Neural progenitor cell (in vitro differentiated cells): Measurements from ENCODE around the gene LRRTM4. TPM values are rescaled to one million over a fixed set of nuclear protein-coding genes. Genes with fewer than 3 reads are reported as not detected.

Experiments used
- DNase-seq: peaks from one replicate; pipeline ENCODE4 v3.0.0-alpha.2; 2016; ENCODE audit warnings: low spot score
- H2AFZ ChIP-seq: fragments of 200-600 bp; sonication (generic); replicated peaks from 2 replicates; pipeline ENCODE4 v1.6.1; 2016; ENCODE audit warnings: antibody characterized with exemption
- H3F3A ChIP-seq: fragments of 200-600 bp; sonication (generic); 2 replicates; pipeline ENCODE4 v1.6.1; 2016; ENCODE audit warnings: antibody characterized with exemption, low read depth
- H3K27ac ChIP-seq: fragments of 200-600 bp; sonication (generic); 2 replicates; pipeline ENCODE4 v1.5.1; 2016; ENCODE audit warnings: mild to moderate bottlenecking
- H3K27me3 ChIP-seq: fragments of 200-600 bp; sonication (generic); 2 replicates; pipeline ENCODE4 v1.6.1; 2016; ENCODE audit warnings: mild to moderate bottlenecking, moderate library complexity
- H3K36me3 ChIP-seq: fragments of 200-600 bp; sonication (generic); 2 replicates; pipeline ENCODE4 v1.5.1; 2016
- H3K4me1 ChIP-seq: fragments of 200-600 bp; sonication (generic); 2 replicates; pipeline ENCODE4 v1.6.1; 2016; ENCODE audit warnings: mixed run types
- H3K4me2 ChIP-seq: fragments of 200-600 bp; sonication (generic); 2 replicates; pipeline ENCODE4 v1.6.1; 2016
- H3K4me3 ChIP-seq: fragments of 200-600 bp; sonication (generic); 2 replicates; pipeline ENCODE4 v1.5.1; 2016
- H3K79me2 ChIP-seq: fragments of 200-600 bp; sonication (generic); 2 replicates; pipeline ENCODE4 v1.6.1; 2016; ENCODE audit warnings: low read depth
- H3K9ac ChIP-seq: fragments of 200-600 bp; sonication (generic); 2 replicates; pipeline ENCODE4 v1.6.1; 2016
- H3K9me3 ChIP-seq: fragments of 200-600 bp; sonication (generic); 2 replicates; pipeline ENCODE4 v1.5.1; 2016; ENCODE audit warnings: low read depth
- H4K20me1 ChIP-seq: fragments of 200-600 bp; sonication (generic); 2 replicates; pipeline ENCODE4 v1.6.1; 2016; ENCODE audit warnings: low read depth
- H3K27ac Mint-ChIP-seq: 3 replicates; pipeline ENCODE4 v1.8.0; 2021; ENCODE audit warnings: mixed read lengths
- H3K27me3 Mint-ChIP-seq: 2 replicates; pipeline ENCODE4 v1.8.0; 2022; ENCODE audit warnings: low read depth, mild to moderate bottlenecking, inconsistent platforms, moderate library complexity, mixed read lengths; ENCODE audit not compliant: insufficient read depth
- H3K36me3 Mint-ChIP-seq: 3 replicates; pipeline ENCODE4 v1.8.0; 2021; ENCODE audit warnings: mixed read lengths
- H3K4me1 Mint-ChIP-seq: 3 replicates; pipeline ENCODE4 v1.8.0; 2021; ENCODE audit warnings: mixed read lengths
- H3K4me3 Mint-ChIP-seq: 3 replicates; pipeline ENCODE4 v1.8.0; 2021; ENCODE audit warnings: mild to moderate bottlenecking, moderate library complexity, mixed read lengths
- H3K9me3 Mint-ChIP-seq: 3 replicates; pipeline ENCODE4 v1.8.0; 2020; ENCODE audit warnings: mixed read lengths
- EZH2 ChIP-seq: fragments of 200-600 bp; sonication (generic); IDR thresholded peaks from 2 replicates; pipeline ENCODE4 v1.6.1; 2017; ENCODE audit warnings: antibody characterized with exemption, mild to moderate bottlenecking, moderate library complexity
- EZH2phosphoT487 ChIP-seq: fragments of 200-600 bp; sonication (generic); IDR thresholded peaks from 2 replicates; pipeline ENCODE4 v1.6.1; 2017; ENCODE audit warnings: antibody characterized with exemption
- total RNA-seq: library from RNA; depleted of rRNA; stranded (reverse); fragments of >200 nt; gene quantifications from 2 replicates; pipeline ENCODE4 v1.2.3, GENCODE V29; 2015; ENCODE audit warnings: low replicate concordance
- TF ChIP-seq, protein P1 (sequence below): fragments of 200-600 bp; sonication (generic); IDR thresholded peaks from 2 replicates; pipeline ENCODE4 v1.5.1; 2017; ENCODE audit warnings: antibody characterized with exemption, mild to moderate bottlenecking

Gene LRRTM4
- total RNA-seq, 1 donor from 2014 or later = 20.4 TPM

DNA sequence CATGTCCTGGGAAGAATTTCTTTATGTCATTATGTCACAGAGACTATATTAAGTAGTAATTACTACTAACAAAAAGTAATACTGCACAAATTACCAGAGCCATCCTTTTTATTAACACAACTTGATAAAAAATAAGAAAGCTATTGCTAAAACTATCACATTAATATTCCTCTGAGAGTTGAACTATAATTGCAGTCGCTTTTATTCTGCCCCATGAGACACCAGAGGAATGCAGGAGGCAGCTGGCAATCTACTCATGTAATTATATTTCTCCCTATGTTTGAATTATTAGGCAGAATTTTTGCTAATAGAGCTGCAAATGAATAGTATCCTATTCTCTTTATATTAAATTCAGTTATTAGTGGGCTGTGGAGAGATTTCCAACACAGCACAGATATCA, 220.7 kb downstream of the LRRTM4 start:
- Histone ChIP-seq H3K9me3 (no peaks in the 10 kb centered on the region), H3K36me3 (no peaks in the 10 kb centered on the region), H3K27me3 (no peaks in the 10 kb centered on the region), H3K79me2 (no peaks in the 10 kb centered on the region), H3K4me1 (peaks cover 13% of the 10 kb centered on the region), H3K4me2 (no peak overlapping the region), H3K9ac (no peak overlapping the region), H3F3A (peaks cover 13% of the 10 kb centered on the region), H2AFZ (no peak overlapping the region), H3K4me3 (no peak overlapping the region), H4K20me1 (no peaks in the 10 kb centered on the region), H3K27ac (no peak overlapping the region)
- TF ChIP-seq EZH2 (no peak), EZH2phosphoT487 (no peak)
- TF ChIP-seq, protein P1, sequence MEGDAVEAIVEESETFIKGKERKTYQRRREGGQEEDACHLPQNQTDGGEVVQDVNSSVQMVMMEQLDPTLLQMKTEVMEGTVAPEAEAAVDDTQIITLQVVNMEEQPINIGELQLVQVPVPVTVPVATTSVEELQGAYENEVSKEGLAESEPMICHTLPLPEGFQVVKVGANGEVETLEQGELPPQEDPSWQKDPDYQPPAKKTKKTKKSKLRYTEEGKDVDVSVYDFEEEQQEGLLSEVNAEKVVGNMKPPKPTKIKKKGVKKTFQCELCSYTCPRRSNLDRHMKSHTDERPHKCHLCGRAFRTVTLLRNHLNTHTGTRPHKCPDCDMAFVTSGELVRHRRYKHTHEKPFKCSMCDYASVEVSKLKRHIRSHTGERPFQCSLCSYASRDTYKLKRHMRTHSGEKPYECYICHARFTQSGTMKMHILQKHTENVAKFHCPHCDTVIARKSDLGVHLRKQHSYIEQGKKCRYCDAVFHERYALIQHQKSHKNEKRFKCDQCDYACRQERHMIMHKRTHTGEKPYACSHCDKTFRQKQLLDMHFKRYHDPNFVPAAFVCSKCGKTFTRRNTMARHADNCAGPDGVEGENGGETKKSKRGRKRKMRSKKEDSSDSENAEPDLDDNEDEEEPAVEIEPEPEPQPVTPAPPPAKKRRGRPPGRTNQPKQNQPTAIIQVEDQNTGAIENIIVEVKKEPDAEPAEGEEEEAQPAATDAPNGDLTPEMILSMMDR = no peak
- Mint-ChIP-seq H3K27ac (no peak overlapping the region), H3K27me3 (no peaks in the 10 kb centered on the region), H3K4me1 (no peaks in the 10 kb centered on the region), H3K9me3 (no peaks in the 10 kb centered on the region), H3K4me3 (no peak overlapping the region), H3K36me3 (no peaks in the 10 kb centered on the region)
- DNase-seq = no peak

DNA sequence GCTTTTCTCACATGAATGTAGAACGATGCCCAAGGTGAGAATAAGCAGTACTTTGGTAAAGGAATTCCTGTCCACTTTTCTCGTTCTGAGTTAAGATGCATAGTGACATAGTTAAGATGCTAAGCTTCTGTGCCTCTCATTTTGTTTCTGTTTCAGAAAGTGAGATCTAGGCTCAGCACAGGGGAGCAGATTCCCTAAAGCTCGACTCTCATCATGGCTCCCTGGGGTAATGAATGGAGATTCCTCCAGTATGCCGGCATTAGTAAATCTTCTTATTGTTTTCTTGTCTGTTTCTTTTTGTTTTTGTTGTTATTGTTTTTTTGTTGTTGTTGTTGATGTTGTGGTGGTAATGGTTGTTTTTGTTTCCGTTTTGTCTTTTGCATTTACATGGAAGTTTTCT, 225.4 kb downstream of the LRRTM4 start:
- H3K4me3 ChIP-seq = no peak overlapping the region
- no peak overlapping the region for H3K4me3 Mint-ChIP-seq
- no peaks in the 10 kb centered on the region for H3K4me1 Mint-ChIP-seq
- peaks cover 14% of the 10 kb centered on the region for H3F3A ChIP-seq
- H2AFZ ChIP-seq = peak overlapping the region; percentile 52
- DNase-seq = peak; percentile 52
- peaks cover 14% of the 10 kb centered on the region for H3K4me1 ChIP-seq
- no peaks in the 10 kb centered on the region for H3K27me3 Mint-ChIP-seq
- no peaks in the 10 kb centered on the region for H3K9me3 Mint-ChIP-seq
- H3K4me2 ChIP-seq = peak overlapping the region; percentile 9
- no peaks in the 10 kb centered on the region for H3K9me3 ChIP-seq
- no peaks in the 10 kb centered on the region for H4K20me1 ChIP-seq
- H3K27ac ChIP-seq = peak overlapping the region; percentile 86
- H3K27me3 ChIP-seq = no peaks in the 10 kb centered on the region
- TF ChIP-seq EZH2phosphoT487 (no peak), EZH2 (no peak)
- TF ChIP-seq, protein P1 = no peak
- H3K36me3 Mint-ChIP-seq = no peaks in the 10 kb centered on the region
- H3K79me2 ChIP-seq = no peaks in the 10 kb centered on the region
- H3K27ac Mint-ChIP-seq = no peak overlapping the region
- no peaks in the 10 kb centered on the region for H3K36me3 ChIP-seq
- no peak overlapping the region for H3K9ac ChIP-seq

DNA sequence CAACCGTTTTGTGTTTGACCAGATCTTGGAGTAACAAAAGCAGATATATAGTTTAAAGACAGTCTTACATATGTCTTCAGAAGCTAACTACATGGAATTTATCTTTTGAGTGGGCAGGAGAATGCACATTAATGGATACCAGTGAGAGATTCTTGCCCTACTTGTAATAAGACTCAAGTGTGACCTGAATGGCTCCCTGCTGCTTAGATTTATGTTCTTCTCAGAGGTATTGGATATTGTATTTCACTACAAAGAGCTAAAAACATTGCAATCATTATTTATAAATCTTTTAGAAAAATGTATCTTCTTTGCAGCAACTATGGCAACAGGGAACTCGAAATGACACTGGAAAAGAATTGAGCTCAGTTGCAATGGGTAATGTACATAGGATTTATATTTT, 227.7 kb downstream of the LRRTM4 start:
- H3K9ac ChIP-seq = no peak overlapping the region
- H3K9me3 ChIP-seq = no peaks in the 10 kb centered on the region
- Mint-ChIP-seq H3K4me3 (no peak overlapping the region), H3K27me3 (no peaks in the 10 kb centered on the region), H3K36me3 (no peaks in the 10 kb centered on the region), H3K4me1 (no peaks in the 10 kb centered on the region), H3K9me3 (no peaks in the 10 kb centered on the region), H3K27ac (no peak overlapping the region)
- TF ChIP-seq EZH2phosphoT487 = no peak
- TF ChIP-seq, protein P1 = no peak
- no peak for TF ChIP-seq EZH2
- no peaks in the 10 kb centered on the region for H3K27me3 ChIP-seq
- no peak overlapping the region for H3K4me3 ChIP-seq
- peaks cover 14% of the 10 kb centered on the region for H3F3A ChIP-seq
- no peak for DNase-seq
- no peaks in the 10 kb centered on the region for H4K20me1 ChIP-seq
- no peak overlapping the region for H3K4me2 ChIP-seq
- H3K36me3 ChIP-seq = no peaks in the 10 kb centered on the region
- H2AFZ ChIP-seq = no peak overlapping the region
- H3K79me2 ChIP-seq = no peaks in the 10 kb centered on the region
- H3K27ac ChIP-seq = no peak overlapping the region
- peaks cover 14% of the 10 kb centered on the region for H3K4me1 ChIP-seq
